Measurements from ENCODE around the gene EDIL3. TPM values are rescaled to one million over a fixed set of nuclear protein-coding genes. Genes with fewer than 3 reads are reported as not detected.

EDIL3 gene
- total and polyA plus RNA-seq, 12 donors = 4.6 to 59.7 (median 13.7) TPM

GRCh38 chr5:84383296-84383815 is 1.3 kb downstream of the EDIL3 start:
- TF ChIP-seq POLR2A (IDR thresholded peaks at IDR 0.05) (no peak), CTCF (IDR thresholded peaks at IDR 0.05) (no peak)
- 6 to 12% (median 10%) methylated on average over 19 to 26 of the region's 26 CpGs for WGBS, 4 donors
- no peaks in the 10 kb centered on the region for H3K9me3 ChIP-seq (replicated peaks in 1 of 3)
- peak overlapping the region in 2 of 5 donors; percentile 64 to 67 for H3K27ac ChIP-seq
- H3K4me1 ChIP-seq (replicated peaks in 1 of 2) = no peaks in the 10 kb centered on the region
- DNase-seq = no peak
- H3K36me3 ChIP-seq (replicated peaks in 1 of 2) = no peaks in the 10 kb centered on the region
- H3K27me3 ChIP-seq = peaks cover 16% of the 10 kb centered on the region
- intact Hi-C loops (cut with DNase I) = loop anchor here in 1 of 2 donors (10.0 kb wide), 1 partner anchor 99 kb away; no protein-coding TSS in a partner anchor
- peak overlapping the region in 2 of 4 donors; percentile 41 to 59 for H3K4me3 ChIP-seq

- DNase-seq = peak in 6 of 7 donors; percentile 22 to 62 (median 33)
- Histone ChIP-seq H3K27ac (peak overlapping the region in 3 of 5 donors; percentile 26 to 67 (median 64)), H3K27me3 (peaks cover 16% of the 10 kb centered on the region), H3K4me1 (replicated peaks in 1 of 2) (no peaks in the 10 kb centered on the region), H3K4me3 (peak overlapping the region in 2 of 4 donors; percentile 41 to 59), H3K36me3 (replicated peaks in 1 of 2) (no peaks in the 10 kb centered on the region), H3K9me3 (replicated peaks in 1 of 3) (no peaks in the 10 kb centered on the region)
- intact Hi-C loops (cut with DNase I) = loop anchor here in 1 of 2 donors (10.0 kb wide), 1 partner anchor 98 kb away; no protein-coding TSS in a partner anchor
- TF ChIP-seq POLR2A (IDR thresholded peaks at IDR 0.05) = peak in 1 of 2 donors; percentile 65
- TF ChIP-seq CTCF (IDR thresholded peaks at IDR 0.05) = no peak
- 2 to 4% (median 4%) methylated on average over 37 to 45 of the region's 45 CpGs for WGBS, 4 donors
Observed at GRCh38 chr5:84382363-84383295, 2.1 kb downstream of the EDIL3 start.

GRCh38 chr5:84381502-84382362 is 2.9 kb downstream of the EDIL3 start:
- Histone ChIP-seq H3K36me3 (replicated peaks in 1 of 2) (no peaks in the 10 kb centered on the region), H3K4me3 (peak overlapping the region in 2 of 4 donors; percentile 21 to 59), H3K27ac (peak overlapping the region in 3 of 5 donors; percentile 26 to 67 (median 64)), H3K9me3 (replicated peaks in 1 of 3) (no peaks in the 10 kb centered on the region), H3K27me3 (peaks cover 16% of the 10 kb centered on the region), H3K4me1 (replicated peaks in 1 of 2) (no peaks in the 10 kb centered on the region)
- intact Hi-C loops (cut with DNase I) = loop anchor here in 1 of 2 donors (10.0 kb wide), 1 partner anchor 97 kb away; no protein-coding TSS in a partner anchor
- no peak for TF ChIP-seq CTCF (IDR thresholded peaks at IDR 0.05)
- no peak for TF ChIP-seq POLR2A (IDR thresholded peaks at IDR 0.05)
- peak in 2 of 7 donors; percentile 13 to 20 for DNase-seq
- 15 to 26% (median 16%) methylated on average over 14 of the region's 14 CpGs for WGBS, 4 donors
